K562 (cell line): ENCODE data around the gene PTPN14. TPM values are rescaled to one million over a fixed set of nuclear protein-coding genes. Genes with fewer than 3 reads are reported as not detected.
"Not testable (repeated sequence)": the region's sequence is repeated elsewhere in the genome, so short reads cannot be mapped to it uniquely, and the experiment has no call there.

Experiments
- ATAC-seq: fragments of 200-7000 bp; cut with Tn5 transposase; 3 replicates; pipeline ENCODE4 v1.9.1; 2020; ENCODE audit warnings: moderate library complexity
- BruUV-seq: library from RNA; stranded (reverse); fragments of 400-500 nt; replicated peaks from 2 replicates; lab custom pipeline; 2021; lab: Mats Ljungman, UMichigan
- CTCF ChIA-PET: fragments of 300-600 bp; formaldehyde crosslinking; extraction: SDS; loops from one replicate; lab custom pipeline; 2021; ENCODE audit warnings: low intra/inter-chr PET ratio; lab: Yijun Ruan, JAX
- POLR2A ChIA-PET: fragments of 300-600, 350-650 bp; sonication (Branson Sonifier 250); formaldehyde crosslinking; extraction: SDS; loops from one replicate; lab custom pipeline; 2021; ENCODE audit warnings: antibody characterized with exemption, inconsistent platforms; lab: Yijun Ruan, JAX
- DNase-seq, 4 experiments: peaks; one replicate each; pipeline versions ENCODE4 v3.0.0 to v3.0.0-alpha.2; 2011 to 2018; ENCODE audit warnings: low spot score in 3 of 4, mixed read lengths in 3 of 4; ENCODE audit errors: extremely low read depth in 1 of 4
- FAIRE-seq: peaks from 2 replicates; lab custom pipeline; 2011; peaks lifted over from hg19 to GRCh38; lab: Jason Lieb, UNC
- H2AFZ ChIP-seq: 2 replicates; pipeline ENCODE4 v1.6.0; 2011; ENCODE audit warnings: low read depth, low read length, control low read depth, inconsistent platforms
- H3K27ac ChIP-seq: fragments of 200-600 bp; 3 replicates; pipeline ENCODE4 v1.8.0; 2011; ENCODE audit warnings: low read depth, mild to moderate bottlenecking, control low read depth, inconsistent platforms, low read length, moderate library complexity, mixed read lengths; ENCODE audit errors: extremely low read depth
- H3K27me3 ChIP-seq, 2 experiments: fragments of 300-600 bp in 1 of 2; 2 replicates in 1 of 2; 3 replicates in 1 of 2; pipeline versions ENCODE4 v1.6.0 to v1.8.0; 2011; ENCODE audit warnings: inconsistent platforms in 2 of 2, low read length in 2 of 2, mild to moderate bottlenecking in 1 of 2, mixed read lengths in 1 of 2, moderate library complexity in 1 of 2; ENCODE audit not compliant: control insufficient read depth in 2 of 2, insufficient read depth in 2 of 2
- H3K36me3 ChIP-seq: fragments of 300-600 bp; 3 replicates; pipeline ENCODE4 v1.8.0; 2011; ENCODE audit warnings: mild to moderate bottlenecking, low read length, inconsistent platforms; ENCODE audit not compliant: control insufficient read depth, insufficient read depth
- H3K4me1 ChIP-seq, 2 experiments: fragments of 200-600 bp in 1 of 2; replicated peaks in 1 of 2; 2 replicates in 1 of 2; 3 replicates in 1 of 2; pipeline versions ENCODE4 v1.5.1 to v1.8.0; 2011; ENCODE audit warnings: inconsistent platforms in 2 of 2, low read length in 2 of 2, mild to moderate bottlenecking in 1 of 2, mixed read lengths in 1 of 2, moderate library complexity in 1 of 2; ENCODE audit not compliant: control insufficient read depth in 2 of 2, insufficient read depth in 2 of 2
- H3K4me2 ChIP-seq: 2 replicates; pipeline ENCODE4 v1.6.1; 2011; ENCODE audit warnings: low read length, control low read depth, inconsistent platforms, mixed read lengths; ENCODE audit not compliant: insufficient read depth
- H3K4me3 ChIP-seq: fragments of 200-600 bp; sonication (generic), shearing (Covaris generic); 2 replicates; pipeline ENCODE4 v1.5.1; 2016; ENCODE audit warnings: control low read depth, inconsistent platforms
- H3K79me2 ChIP-seq: fragments of 200-600 bp; 3 replicates; pipeline ENCODE4 v1.8.0; 2011; ENCODE audit warnings: low read length, inconsistent platforms; ENCODE audit not compliant: control insufficient read depth, insufficient read depth
- H3K9ac ChIP-seq, 2 experiments: 2 replicates each; pipeline versions ENCODE4 v1.6.0 to v1.6.1; 2011; ENCODE audit warnings: low read depth in 2 of 2, low read length in 2 of 2, control low read depth in 1 of 2, inconsistent platforms in 1 of 2, mild to moderate bottlenecking in 1 of 2, mixed read lengths in 1 of 2; ENCODE audit not compliant: insufficient read depth in 1 of 2
- H3K9me1 ChIP-seq: one replicate; pipeline ENCODE4 v1.6.0; 2011; ENCODE audit warnings: inconsistent platforms, mild to moderate bottlenecking, low read length, moderate library complexity; ENCODE audit not compliant: control insufficient read depth, insufficient read depth
- H3K9me3 ChIP-seq: replicated peaks from 2 replicates; pipeline ENCODE4 v1.5.1; 2011; ENCODE audit warnings: low read depth, low read length, inconsistent platforms; ENCODE audit not compliant: control insufficient read depth, insufficient read depth
- H4K20me1 ChIP-seq: replicated peaks from 2 replicates; pipeline ENCODE4 v1.6.1; 2011; ENCODE audit warnings: low read length, inconsistent platforms, mixed read lengths; ENCODE audit not compliant: control insufficient read depth, insufficient read depth
- WGBS: fragments of 100-300 bp; shearing (Covaris generic); methylation state at CpG from one replicate; pipeline ENCODE4 v1.1.6; 2016; ENCODE audit warnings: low coverage, mixed read lengths; ENCODE audit not compliant: insufficient coverage; ENCODE audit errors: missing lambda C conversion rate; 5-methylcytosine and 5-hydroxymethylcytosine counted together
- in situ Hi-C: fragments of 300-500 bp; cut with MboI; formaldehyde crosslinking; loops from 4 replicates; pipeline ENCODE4 v1.15.0; 2018; ENCODE audit warnings: inconsistent platforms, mixed read lengths
- intact Hi-C: fragments of 100-400 bp; cut with micrococcal nuclease; formaldehyde crosslinking; loops from 2 replicates; pipeline ENCODE4 v1.14.2; 2022
- polyA plus RNA-seq, 8 experiments: library from polyadenylated mRNA; depleted of rRNA in 4 of 8; stranded (reverse) in 5 of 8; unstranded in 3 of 8; fragments of >200 nt; fragmentation: Nextera tagmentation in 2 of 8; fragmentation: Illumina TruSeq in 1 of 8; extraction: Ambion mirVana in 2 of 8; extraction: Trizol in 1 of 8; gene quantifications; 2 replicates each; pipeline versions ENCODE4 v1.2.1 to v1.2.3, GENCODE V29; 2011 to 2014; ENCODE audit warnings: inconsistent platforms in 1 of 8, missing spikeins in 1 of 8
- total RNA-seq, 7 experiments: library from RNA; depleted of rRNA in 6 of 7; stranded (reverse); fragments of >200 nt in 6 of 7; fragmentation: Illumina TruSeq in 2 of 7; extraction: Trizol in 2 of 7; gene quantifications; 2 replicates each; pipeline versions ENCODE4 v1.2.1 to v1.2.3, GENCODE V29; 2011 to 2021; ENCODE audit warnings: low replicate concordance in 1 of 7

The PTPN14 gene
- total and polyA plus RNA-seq, 9 of the 15 experiments (the other 6 are each of a cell fraction or from before 2014, with no cell fraction given) = 0.01 to 0.29 (median 0.04) TPM; not detected in 6

GRCh38 chr1:214483180-214483579, 68.2 kb downstream of the PTPN14 start:
- in situ Hi-C loops, H3K4me1 ChIP-seq, H3K36me3 ChIP-seq, H3K4me3 ChIP-seq, H3K9me3 ChIP-seq, H3K9me1 ChIP-seq, H3K27me3 ChIP-seq, H2AFZ ChIP-seq, H3K9ac ChIP-seq, H3K79me2 ChIP-seq, FAIRE-seq, DNase-seq, H4K20me1 ChIP-seq, ATAC-seq, POLR2A ChIA-PET, intact Hi-C loops, H3K27ac ChIP-seq, BruUV-seq, H3K4me2 ChIP-seq, CTCF ChIA-PET: not testable (repeated sequence)
- WGBS = 0% methylated on average over 13 of the region's 13 CpGs

GRCh38 chr1:214481983-214482634, 69.3 kb downstream of the PTPN14 start:
- WGBS = 0% methylated on average over 2 of the region's 2 CpGs
- H4K20me1 ChIP-seq, H3K27ac ChIP-seq, FAIRE-seq, H3K79me2 ChIP-seq, H3K9me3 ChIP-seq, H3K27me3 ChIP-seq, in situ Hi-C loops, BruUV-seq, H3K9me1 ChIP-seq, POLR2A ChIA-PET, H2AFZ ChIP-seq, DNase-seq, H3K36me3 ChIP-seq, H3K4me2 ChIP-seq, intact Hi-C loops, CTCF ChIA-PET, H3K4me1 ChIP-seq, H3K4me3 ChIP-seq, ATAC-seq, H3K9ac ChIP-seq: not testable (repeated sequence)
